PFSK-1 (cell line): Measurements from ENCODE around the gene BZW2.

ENCODE experiments used
- POLR2AphosphoS5 ChIP-seq: IDR thresholded peaks from 2 replicates; pipeline ENCODE4 v1.6.1; 2012; ENCODE audit warnings: low read depth, mild to moderate bottlenecking, control low read depth, low read length, moderate library complexity
- SIN3A ChIP-seq: IDR thresholded peaks from 2 replicates; pipeline ENCODE4 v1.6.1; 2012; ENCODE audit warnings: mild to moderate bottlenecking, low read length, moderate library complexity, borderline replicate concordance; ENCODE audit not compliant: insufficient read depth

GRCh38 chr7:16649196-16649595 is 3.2 kb downstream of the BZW2 start:
- TF ChIP-seq SIN3A: no peak
- TF ChIP-seq POLR2AphosphoS5: no peak
